Activated T-helper 2 cell treated with anti-CD3 and anti-CD28 coated beads, Interferon-gamma antibody, Interleukin-2, Interleukin-4, amounts not matched to agents 10 μg/mL and 5 μg/mL and 100 μg/mL, durations not matched to agents 14 hours and 24 hours and 36 hours (primary cell): ENCODE results near the gene HTRA3. TPM values are rescaled to one million over a fixed set of nuclear protein-coding genes. Genes with fewer than 3 reads are reported as not detected.

Source experiments
- DNase-seq: peaks from one replicate; pipeline ENCODE4 v3.0.0; 2021; ENCODE audit warnings: low spot score
- H3K27ac Mint-ChIP-seq: one replicate; pipeline ENCODE4 v1.8.0; 2021; ENCODE audit warnings: mixed read lengths
- H3K27me3 Mint-ChIP-seq: one replicate; pipeline ENCODE4 v1.8.0; 2021; ENCODE audit warnings: low read depth, mixed read lengths
- H3K36me3 Mint-ChIP-seq: one replicate; pipeline ENCODE4 v1.8.0; 2021; ENCODE audit warnings: low read depth, mixed read lengths
- H3K4me1 Mint-ChIP-seq: one replicate; pipeline ENCODE4 v1.8.0; 2021; ENCODE audit warnings: low read depth, mixed read lengths
- H3K4me3 Mint-ChIP-seq: one replicate; pipeline ENCODE4 v1.8.0; 2021; ENCODE audit warnings: low read depth, mild to moderate bottlenecking, moderate library complexity, mixed read lengths
- H3K9me3 Mint-ChIP-seq: one replicate; pipeline ENCODE4 v1.8.0; 2021; ENCODE audit warnings: mixed read lengths
- intact Hi-C: fragments of 100-400 bp; cut with micrococcal nuclease; formaldehyde crosslinking; loops from one replicate; pipeline ENCODE4 v1.15.1; 2023
- total RNA-seq: library from RNA; stranded (reverse); gene quantifications from 2 replicates; pipeline ENCODE4 v1.2.3, GENCODE V29; 2022

HTRA3 gene
- total RNA-seq, 1 donor from 2014 or later = 0.23 TPM

DNA sequence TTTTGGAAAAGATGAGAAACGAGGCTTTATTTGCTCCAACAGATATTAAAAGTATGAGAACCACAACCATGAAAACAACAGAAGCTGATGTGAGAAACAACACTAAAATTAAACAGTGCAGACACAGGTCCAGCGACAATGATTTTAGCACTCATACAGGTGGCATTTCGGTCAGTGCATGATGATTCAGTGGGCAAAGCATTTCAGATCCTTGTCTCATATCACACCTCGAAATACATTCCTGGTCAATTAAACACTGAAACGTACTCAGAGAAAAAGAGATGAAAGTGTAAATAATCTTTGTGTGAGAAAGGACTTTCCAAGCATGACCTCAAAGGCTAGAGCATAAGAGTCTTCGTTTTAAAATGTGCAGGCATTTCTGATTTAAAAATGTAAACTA is 85.8 kb downstream of the HTRA3 start:
- Mint-ChIP-seq H3K36me3 (no peaks in the 10 kb centered on the region), H3K4me3 (no peak overlapping the region), H3K27ac (no peak overlapping the region), H3K4me1 (no peaks in the 10 kb centered on the region), H3K9me3 (no peaks in the 10 kb centered on the region), H3K27me3 (peaks cover 2% of the 10 kb centered on the region)
- intact Hi-C loops = no loop called here
- DNase-seq = no peak

DNA sequence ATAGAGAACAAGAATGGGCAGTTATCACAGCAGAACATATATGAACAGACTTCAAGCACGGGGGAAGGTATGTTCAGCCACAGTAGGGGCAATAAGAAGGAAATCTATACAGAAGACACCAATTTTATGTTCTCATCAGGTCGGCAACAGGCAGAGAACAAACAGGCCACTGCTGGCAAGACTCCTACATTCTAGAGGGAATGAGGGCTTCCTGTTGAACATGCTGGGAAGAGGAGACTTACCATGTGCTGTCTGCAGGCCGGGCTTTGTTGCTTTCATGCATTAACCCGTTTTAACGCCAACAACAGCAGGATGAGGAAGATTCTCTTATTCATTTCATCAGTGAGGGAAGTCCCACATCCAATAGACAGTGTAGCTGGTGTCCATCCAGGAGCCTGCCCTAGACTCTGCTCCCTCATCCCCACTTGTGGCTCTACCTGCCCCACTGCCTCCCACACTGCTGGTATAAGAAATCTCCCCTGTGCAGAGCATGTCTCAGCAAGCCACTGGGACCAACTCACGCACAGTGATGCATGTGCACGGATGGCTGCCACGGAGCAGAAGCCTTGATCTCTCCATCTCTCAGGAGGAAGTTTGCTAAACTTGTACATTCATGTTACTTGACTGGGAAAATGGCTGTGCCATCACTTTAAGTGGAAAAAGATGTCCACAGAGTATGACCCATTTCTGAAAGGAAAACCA is 86.5 kb downstream of the HTRA3 start:
- H3K27me3 Mint-ChIP-seq = peaks cover 2% of the 10 kb centered on the region
- no peak overlapping the region for H3K4me3 Mint-ChIP-seq
- no peaks in the 10 kb centered on the region for H3K4me1 Mint-ChIP-seq
- no peak overlapping the region for H3K27ac Mint-ChIP-seq
- H3K36me3 Mint-ChIP-seq = no peaks in the 10 kb centered on the region
- no peak for DNase-seq
- intact Hi-C loops = no loop called here
- no peaks in the 10 kb centered on the region for H3K9me3 Mint-ChIP-seq

Other genes starting within 250 kb of the HTRA3 start
- 0.32 and 0.60 TPM in 2 replicates for gene ABLIM2, start 110.9 kb upstream of the HTRA3 start, total RNA-seq
- gene SH3TC1, start 70.5 kb upstream of the HTRA3 start, total RNA-seq = 14.2 and 14.8 TPM in 2 replicates
- 28.4 and 29.9 TPM in 2 replicates for gene ACOX3, start 171.0 kb downstream of the HTRA3 start, total RNA-seq
- 25.6 and 28.2 TPM in 2 replicates for gene TRMT44, start 171.0 kb downstream of the HTRA3 start, total RNA-seq